ENCODE measurements around the gene MRPL19. TPM values are rescaled to one million over a fixed set of nuclear protein-coding genes. Genes with fewer than 3 reads are reported as not detected.

Gene MRPL19
- total and polyA plus RNA-seq, 7 experiments from 2014 or later, result 14.2 to 44.8 (median 26.2) TPM

- peaks cover 17 to 33% (median 27%) of the 10 kb centered on the region in 5 donors for H3K27me3 Mint-ChIP-seq
- no peaks in the 10 kb centered on the region for H3K4me1 ChIP-seq (ENCODE audit: control insufficient read depth in 2 of 2, insufficient read depth in 2 of 2, low read length in 2 of 2)
- no peaks in the 10 kb centered on the region for H3K9me3 ChIP-seq (ENCODE audit: control insufficient read depth in 2 of 3, low read length in 3 of 3)
- no peaks in the 10 kb centered on the region for H3K36me3 ChIP-seq (ENCODE audit: control insufficient read depth in 2 of 3, insufficient read depth in 3 of 3, low read length in 3 of 3)
- intact Hi-C loops (cut with micrococcal nuclease), result no loop called here
- DNase-seq, result no peak
- H3K27ac ChIP-seq (ENCODE audit: low read depth, low read length), result no peak overlapping the region
- H3K9me3 Mint-ChIP-seq, result no peaks in the 10 kb centered on the region
- no peak overlapping the region for H3K4me3 ChIP-seq (ENCODE audit: low read length)
- no peaks in the 10 kb centered on the region for H3K27me3 ChIP-seq (ENCODE audit: control insufficient read depth in 2 of 2, insufficient read depth in 2 of 2, low read length in 2 of 2)
- CTCF ChIA-PET, result interaction anchor here (1.3 kb wide), 1 partner anchor 72 kb away, joined by 3 read pairs; no protein-coding TSS in a partner anchor
- no peak overlapping the region for H3K27ac Mint-ChIP-seq
- no peaks in the 10 kb centered on the region for H3K36me3 Mint-ChIP-seq
- ATAC-seq, result no peak
- POLR2A ChIA-PET, result no interaction called here
- peaks cover 0 to 4% (median 0%) of the 10 kb centered on the region in 7 donors for H3K4me1 Mint-ChIP-seq
- no peak overlapping the region for H3K4me3 Mint-ChIP-seq
Measured at GRCh38 chr2:75637568-75637967, 9.0 kb upstream of the MRPL19 start.

- ATAC-seq (peak; percentile 96), DNase-seq (peak in 8 of 9 donors; percentile 5 to 44 (median 27))
- no peaks in the 10 kb centered on the region for H3K9me3 ChIP-seq (ENCODE audit: control insufficient read depth in 2 of 3, low read length in 3 of 3)
- no peak overlapping the region for H3K4me3 ChIP-seq (ENCODE audit: low read length)
- Mint-ChIP-seq H3K4me1 (peaks cover 0 to 4% (median 0%) of the 10 kb centered on the region in 7 donors), H3K9me3 (peaks cover 0 to 5% (median 0%) of the 10 kb centered on the region in 11 donors), H3K4me3 (no peak overlapping the region), H3K27ac (no peak overlapping the region), H3K36me3 (peaks cover 0 to 7% (median 4%) of the 10 kb centered on the region in 5 donors), H3K27me3 (peaks cover 17 to 30% (median 25%) of the 10 kb centered on the region in 5 donors)
- H3K27me3 ChIP-seq (ENCODE audit: control insufficient read depth in 2 of 2, insufficient read depth in 2 of 2, low read length in 2 of 2), result no peaks in the 10 kb centered on the region
- no peaks in the 10 kb centered on the region for H3K4me1 ChIP-seq (ENCODE audit: control insufficient read depth in 2 of 2, insufficient read depth in 2 of 2, low read length in 2 of 2)
- CTCF ChIA-PET, result interaction anchor here (0.6 to 1.9 kb wide), 13 partner anchors 8 to 1248 kb away, joined by 3 to 6 read pairs (median 4); no protein-coding TSS in a partner anchor
- H3K27ac ChIP-seq (ENCODE audit: low read depth, low read length), result no peak overlapping the region
- POLR2A ChIA-PET, result no interaction called here
- H3K36me3 ChIP-seq (ENCODE audit: control insufficient read depth in 2 of 3, insufficient read depth in 3 of 3, low read length in 3 of 3), result no peaks in the 10 kb centered on the region
- intact Hi-C loops (cut with micrococcal nuclease), result loop anchor here (1.0 to 2.0 kb wide), 2 partner anchors 37 to 958 kb away; no protein-coding TSS in a partner anchor
Measured at GRCh38 chr2:75640621-75641121, 5.9 kb upstream of the MRPL19 start.

- Mint-ChIP-seq H3K27ac (no peak overlapping the region), H3K27me3 (peaks cover 10 to 21% (median 20%) of the 10 kb centered on the region in 5 donors), H3K9me3 (peaks cover 0 to 7% (median 0%) of the 10 kb centered on the region in 11 donors), H3K36me3 (peaks cover 2 to 7% (median 4%) of the 10 kb centered on the region in 5 donors), H3K4me3 (no peak overlapping the region), H3K4me1 (peaks cover 4 to 12% (median 6%) of the 10 kb centered on the region in 7 donors)
- ChIA-PET CTCF (interaction anchor here (0.6 to 1.9 kb wide), 8 partner anchors 9 to 77 kb away, joined by 3 to 6 read pairs (median 3); no protein-coding TSS in a partner anchor), POLR2A (no interaction called here)
- no peak for DNase-seq
- Histone ChIP-seq H3K4me3 (ENCODE audit: low read length) (no peak overlapping the region), H3K9me3 (ENCODE audit: control insufficient read depth in 2 of 3, low read length in 3 of 3) (no peaks in the 10 kb centered on the region), H3K4me1 (ENCODE audit: control insufficient read depth in 2 of 2, insufficient read depth in 2 of 2, low read length in 2 of 2) (peaks cover 0 to 5% of the 10 kb centered on the region in 2 donors), H3K27me3 (ENCODE audit: control insufficient read depth in 2 of 2, insufficient read depth in 2 of 2, low read length in 2 of 2) (no peaks in the 10 kb centered on the region), H3K27ac (ENCODE audit: low read depth, low read length) (no peak overlapping the region), H3K36me3 (ENCODE audit: control insufficient read depth in 2 of 3, insufficient read depth in 3 of 3, low read length in 3 of 3) (peaks cover 0 to under 1% (median 0%) of the 10 kb centered on the region in 3 experiments)
- no peak for ATAC-seq
- intact Hi-C loops (cut with micrococcal nuclease), result loop anchor here in 1 of 2 donors (2.0 kb wide), 1 partner anchor 957 kb away; no protein-coding TSS in a partner anchor
Measured at GRCh38 chr2:75641587-75641986, 5.0 kb upstream of the MRPL19 start.

- peaks cover 7 to 17% of the 10 kb centered on the region in 2 donors for H3K4me1 ChIP-seq (ENCODE audit: control insufficient read depth in 2 of 2, insufficient read depth in 2 of 2, low read length in 2 of 2)
- peaks cover 0 to 7% (median 0%) of the 10 kb centered on the region in 11 donors for H3K9me3 Mint-ChIP-seq
- peaks cover 17 to 32% (median 21%) of the 10 kb centered on the region in 7 donors for H3K4me1 Mint-ChIP-seq
- no peak for DNase-seq
- no peak overlapping the region for H3K27ac Mint-ChIP-seq
- H3K36me3 ChIP-seq (ENCODE audit: control insufficient read depth in 2 of 3, insufficient read depth in 3 of 3, low read length in 3 of 3), result peaks cover 0 to 6% (median 0%) of the 10 kb centered on the region in 3 experiments
- intact Hi-C loops (cut with micrococcal nuclease), result no loop called here
- no peaks in the 10 kb centered on the region for H3K27me3 ChIP-seq (ENCODE audit: control insufficient read depth in 2 of 2, insufficient read depth in 2 of 2, low read length in 2 of 2)
- CTCF ChIA-PET, result interaction anchor here (1.2 kb wide), 1 partner anchor 9 kb away, joined by 3 read pairs; no protein-coding TSS in a partner anchor
- peaks cover 0 to 5% (median 5%) of the 10 kb centered on the region in 5 donors for H3K27me3 Mint-ChIP-seq
- no peaks in the 10 kb centered on the region for H3K9me3 ChIP-seq (ENCODE audit: control insufficient read depth in 2 of 3, low read length in 3 of 3)
- no peak overlapping the region for H3K4me3 Mint-ChIP-seq
- ATAC-seq, result no peak
- peaks cover 2 to 8% (median 6%) of the 10 kb centered on the region in 5 donors for H3K36me3 Mint-ChIP-seq
- H3K27ac ChIP-seq (ENCODE audit: low read depth, low read length), result no peak overlapping the region
- H3K4me3 ChIP-seq (ENCODE audit: low read length), result no peak overlapping the region
- POLR2A ChIA-PET, result no interaction called here
Measured at GRCh38 chr2:75643980-75644379, 2.6 kb upstream of the MRPL19 start.

- H3K36me3 Mint-ChIP-seq, result peaks cover 4 to 19% (median 7%) of the 10 kb centered on the region in 5 donors
- peaks cover 0 to 7% (median 0%) of the 10 kb centered on the region in 11 donors for H3K9me3 Mint-ChIP-seq
- no peak for ATAC-seq
- ChIA-PET POLR2A (interaction anchor here (2.3 kb wide), 1 partner anchor 65 kb away, joined by 12 read pairs; the partner anchor contains the start of gene GCFC2), CTCF (interaction anchor here (0.6 to 1.7 kb wide), 3 partner anchors 9 to 31 kb away, joined by 3 to 4 read pairs (median 4); no protein-coding TSS in a partner anchor)
- Histone ChIP-seq H3K27ac (ENCODE audit: low read depth, low read length) (no peak overlapping the region), H3K9me3 (ENCODE audit: control insufficient read depth in 2 of 3, low read length in 3 of 3) (no peaks in the 10 kb centered on the region), H3K4me3 (ENCODE audit: low read length) (peak overlapping the region; percentile 92), H3K27me3 (ENCODE audit: control insufficient read depth in 2 of 2, insufficient read depth in 2 of 2, low read length in 2 of 2) (no peaks in the 10 kb centered on the region), H3K4me1 (ENCODE audit: control insufficient read depth in 2 of 2, insufficient read depth in 2 of 2, low read length in 2 of 2) (peaks cover 7 to 17% of the 10 kb centered on the region in 2 donors), H3K36me3 (ENCODE audit: control insufficient read depth in 2 of 3, insufficient read depth in 3 of 3, low read length in 3 of 3) (peaks cover 0 to 16% (median 0%) of the 10 kb centered on the region in 3 experiments)
- H3K4me1 Mint-ChIP-seq, result peaks cover 23 to 42% (median 38%) of the 10 kb centered on the region in 7 donors
- H3K27me3 Mint-ChIP-seq, result no peaks in the 10 kb centered on the region
- intact Hi-C loops (cut with micrococcal nuclease), result loop anchor here (1.0 to 5.0 kb wide), 3 partner anchors 65 to 803 kb away; partner anchors contain the start of genes GCFC2 (in 2 of the 2) and POLE4 (in 1 of the 2)
- H3K27ac Mint-ChIP-seq, result peak overlapping the region in 2 of 9 donors; percentile 59 to 86
- DNase-seq, result no peak
- peak overlapping the region in 3 of 10 donors; percentile 12 to 95 (median 93) for H3K4me3 Mint-ChIP-seq
Measured at GRCh38 chr2:75645643-75646042, 940 bp upstream of the MRPL19 start.

GRCh38 chr2:75646090-75646582 is 447 bp upstream of the MRPL19 start:
- intact Hi-C loops (cut with micrococcal nuclease), result loop anchor here (1.0 to 5.0 kb wide), 3 partner anchors 64 to 804 kb away; partner anchors contain the start of genes GCFC2 (in 2 of the 2) and POLE4 (in 1 of the 2)
- ATAC-seq (peak; percentile 3), DNase-seq (no peak)
- Histone ChIP-seq H3K4me1 (ENCODE audit: control insufficient read depth in 2 of 2, insufficient read depth in 2 of 2, low read length in 2 of 2) (peaks cover 7 to 17% of the 10 kb centered on the region in 2 donors), H3K36me3 (ENCODE audit: control insufficient read depth in 2 of 3, insufficient read depth in 3 of 3, low read length in 3 of 3) (peaks cover 0 to 19% (median 1%) of the 10 kb centered on the region in 3 experiments), H3K27me3 (ENCODE audit: control insufficient read depth in 2 of 2, insufficient read depth in 2 of 2, low read length in 2 of 2) (no peaks in the 10 kb centered on the region), H3K27ac (ENCODE audit: low read depth, low read length) (peak overlapping the region; percentile 80), H3K4me3 (ENCODE audit: low read length) (peak overlapping the region; percentile 92), H3K9me3 (ENCODE audit: control insufficient read depth in 2 of 3, low read length in 3 of 3) (no peaks in the 10 kb centered on the region)
- ChIA-PET POLR2A (interaction anchor here (1.1 to 2.3 kb wide), 2 partner anchors 18 to 65 kb away, joined by 3 to 12 read pairs; partner anchors contain the start of gene GCFC2), CTCF (interaction anchor here (1.0 to 1.7 kb wide), 6 partner anchors 11 to 65 kb away, joined by 3 to 4 read pairs (median 4); partner anchors contain the start of gene GCFC2)
- Mint-ChIP-seq H3K27me3 (no peaks in the 10 kb centered on the region), H3K4me3 (peak overlapping the region; percentile 83 to 96 (median 93)), H3K4me1 (peaks cover 25 to 47% (median 41%) of the 10 kb centered on the region in 7 donors), H3K27ac (peak overlapping the region; percentile 80 to 98 (median 87)), H3K9me3 (peaks cover 0 to 7% (median 0%) of the 10 kb centered on the region in 11 donors), H3K36me3 (peaks cover 4 to 22% (median 7%) of the 10 kb centered on the region in 5 donors)

Data from naive thymus-derived CD4-positive, alpha-beta T cell (primary cell).